ENCODE measurements around the gene SLC6A5. TPM values are rescaled to one million over a fixed set of nuclear protein-coding genes. Genes with fewer than 3 reads are reported as not detected.

Gene SLC6A5
- total RNA-seq, 1 donor from 2014 or later, result not detected

- intact Hi-C loops (cut with micrococcal nuclease), result no loop called here
- Mint-ChIP-seq H3K9me3 (no peaks in the 10 kb centered on the region), H3K4me3 (no peak overlapping the region), H3K4me1 (no peaks in the 10 kb centered on the region), H3K36me3 (ENCODE audit: low read depth) (no peaks in the 10 kb centered on the region), H3K27ac (no peak overlapping the region), H3K27me3 (peaks cover 15% of the 10 kb centered on the region)
- DNase-seq, result no peak
Observed at GRCh38 chr11:20676658-20677057, 77.2 kb downstream of the SLC6A5 start.

GRCh38 chr11:20688761-20689160 lies 89.4 kb downstream of the SLC6A5 start:
- H3K4me1 Mint-ChIP-seq, result no peaks in the 10 kb centered on the region

GRCh38 chr11:20707876-20708275 lies 108.5 kb downstream of the SLC6A5 start:
- H3K9me3 Mint-ChIP-seq, result peaks cover 19% of the 10 kb centered on the region
- H3K36me3 Mint-ChIP-seq (ENCODE audit: low read depth), result no peaks in the 10 kb centered on the region
- H3K27ac Mint-ChIP-seq, result no peak overlapping the region
- intact Hi-C loops (cut with micrococcal nuclease), result no loop called here
- H3K4me1 Mint-ChIP-seq, result no peaks in the 10 kb centered on the region
- H3K4me3 Mint-ChIP-seq, result no peak overlapping the region
- H3K27me3 Mint-ChIP-seq, result no peaks in the 10 kb centered on the region
- no peak for DNase-seq

More at GRCh38 chr11:20688761-20689160, 89.4 kb downstream of the SLC6A5 start:
- Mint-ChIP-seq H3K27me3 (no peaks in the 10 kb centered on the region), H3K4me3 (no peak overlapping the region), H3K27ac (no peak overlapping the region), H3K36me3 (ENCODE audit: low read depth) (no peaks in the 10 kb centered on the region), H3K9me3 (no peaks in the 10 kb centered on the region)
- no peak for DNase-seq
- intact Hi-C loops (cut with micrococcal nuclease), result no loop called here

Other genes with a start within 250 kb of the SLC6A5 start
- 48.3 and 53.9 TPM in 2 replicates for gene HTATIP2, start 235.9 kb upstream of the SLC6A5 start, total RNA-seq
- gene PRMT3, start 211.9 kb upstream of the SLC6A5 start, total RNA-seq, result 48.7 and 50.5 TPM in 2 replicates
- gene NELL1, start 70.0 kb downstream of the SLC6A5 start, total RNA-seq, result not detected in 2 replicates